Activated T-cell treated with anti-CD3 and anti-CD28 coated beads for 24 hours (primary cell): ENCODE data around the gene CDC37L1.
A peak's percentile ranks its signal among the peaks of the same experiment; 100 is the strongest.
"Not testable (repeated sequence)": the region's sequence is repeated elsewhere in the genome, so short reads cannot be mapped to it uniquely, and the experiment has no call there.

Experiments
- DNase-seq: peaks from one replicate; pipeline ENCODE4 v3.0.0-alpha.2; 2020; ENCODE audit warnings: low read depth

CDC37L1 gene

GRCh38 chr9:4716163-4716562 is 36.8 kb downstream of the CDC37L1 start:
- DNase-seq, result no peak

DNA sequence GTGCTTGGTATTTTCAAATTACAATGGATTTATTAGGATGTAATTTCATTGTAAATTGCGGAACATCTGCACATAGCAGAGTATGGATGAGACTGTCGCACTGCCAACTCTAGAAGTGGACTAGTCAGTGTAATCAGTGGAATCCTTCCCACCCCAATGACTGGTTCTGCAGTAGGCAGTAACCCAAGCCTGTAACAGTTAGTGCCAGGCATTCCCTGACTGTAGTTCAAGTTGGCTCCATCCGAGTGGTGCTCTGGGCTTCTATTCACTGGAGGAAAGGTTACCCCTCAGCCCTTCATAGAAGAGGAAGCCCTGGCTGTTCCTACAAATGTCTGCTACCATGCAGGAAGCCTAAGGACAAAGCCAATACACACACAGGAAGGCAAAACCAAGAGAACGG is 38.4 kb downstream of the CDC37L1 start:
- no peak for DNase-seq

DNA sequence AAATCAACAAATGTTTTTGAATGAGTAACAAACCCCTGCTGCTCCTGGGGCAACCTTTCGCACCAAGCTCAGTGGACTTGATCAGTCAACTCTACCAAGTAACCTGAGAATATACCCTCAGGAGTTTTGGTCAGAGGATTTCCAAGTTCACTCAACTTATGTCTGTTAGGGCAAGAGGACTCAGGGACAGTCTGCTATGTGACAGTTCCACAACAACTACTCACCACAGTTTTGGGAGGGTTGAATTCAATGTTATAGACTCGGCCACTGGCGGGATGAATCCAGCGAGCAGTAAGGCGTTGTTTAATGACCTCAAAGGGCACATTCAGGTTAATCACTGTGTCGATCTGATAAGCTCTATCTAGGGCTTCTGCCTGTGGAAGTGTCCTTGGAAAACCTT is 39.5 kb downstream of the CDC37L1 start:
- no peak for DNase-seq

- DNase-seq, result no peak
These were observed 42.4 kb downstream of the CDC37L1 start for GRCh38 chr9:4721736-4722135.

- no peak for DNase-seq
These were observed 46.5 kb downstream of the CDC37L1 start for GRCh38 chr9:4725706-4726442.

DNA sequence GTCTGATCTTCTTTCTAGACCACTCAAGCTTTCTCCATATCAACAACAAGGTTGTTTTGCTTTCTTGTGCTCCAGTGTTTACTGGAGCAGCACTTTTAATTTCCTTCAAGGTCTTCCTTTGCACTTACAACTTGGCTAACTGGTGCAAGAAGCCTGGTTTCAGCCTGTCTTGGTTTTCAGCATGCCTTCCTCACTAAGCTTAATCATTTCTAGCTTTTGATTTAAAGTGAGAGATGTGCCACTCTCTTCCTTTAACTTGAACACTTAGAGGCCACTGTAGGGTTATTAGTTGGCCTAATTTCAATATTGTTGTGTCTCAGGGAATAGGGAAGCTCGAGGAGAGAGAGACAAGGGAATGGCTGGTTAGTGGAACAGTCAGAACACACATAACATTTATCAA is 48.2 kb downstream of the CDC37L1 start:
- no peak for DNase-seq

DNA sequence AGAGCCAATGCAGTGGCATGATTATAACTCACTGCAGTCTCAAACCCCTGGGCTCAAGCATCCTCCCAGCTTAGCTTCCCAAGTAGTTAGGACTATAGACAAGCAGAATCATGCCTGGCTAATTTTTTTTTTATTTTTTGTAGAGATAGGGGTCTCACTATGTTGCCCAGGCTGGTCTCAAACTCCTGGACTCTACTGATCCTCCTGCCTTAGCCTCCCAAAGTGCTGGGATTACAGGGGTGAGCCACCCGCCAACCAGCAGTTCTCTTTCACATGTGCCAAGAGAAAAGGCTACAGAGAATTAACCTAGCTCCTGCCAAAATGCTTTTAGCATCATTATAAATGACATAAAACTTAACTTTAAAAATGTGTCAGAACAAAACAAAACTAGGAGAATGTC is 53.5 kb downstream of the CDC37L1 start:
- no peak for DNase-seq

- no peak for DNase-seq
These were observed 54.8 kb downstream of the CDC37L1 start for GRCh38 chr9:4734150-4734549.

DNA sequence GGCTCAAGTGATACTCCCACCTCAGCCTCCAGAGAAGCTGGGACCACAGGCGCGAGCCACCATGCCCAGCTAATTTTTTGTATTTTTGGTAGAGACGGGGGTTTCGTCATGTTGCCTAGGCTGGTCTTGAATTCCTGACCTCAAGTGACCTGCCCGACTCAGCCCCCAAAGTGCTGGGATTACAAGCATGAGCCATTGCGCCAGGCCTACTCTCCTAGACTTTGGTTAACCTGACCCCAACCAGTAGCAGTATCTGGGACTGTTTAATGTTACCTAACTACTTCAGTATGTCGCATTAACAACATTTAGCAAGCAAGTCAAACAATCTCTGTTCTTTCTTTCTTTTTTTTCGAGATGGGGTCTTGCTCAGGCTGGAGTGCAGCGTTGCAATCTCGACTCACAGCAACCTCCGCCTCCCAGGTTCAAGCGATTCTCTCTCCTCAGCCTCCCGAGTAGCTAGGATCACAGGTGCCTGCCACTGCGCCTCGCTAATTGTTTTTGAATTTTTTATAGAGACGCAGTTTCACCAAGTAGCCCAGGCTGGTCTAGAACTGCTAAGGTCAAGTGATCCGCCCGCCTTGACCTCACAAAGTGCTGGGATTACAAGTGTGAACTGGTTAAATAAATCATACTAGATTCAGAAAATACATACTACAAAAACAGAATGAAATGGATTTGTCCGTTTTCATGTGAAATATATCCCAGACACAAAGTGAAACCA is 59.7 kb downstream of the CDC37L1 start:
- no peak for DNase-seq

GRCh38 chr9:4739587-4740387 is 60.4 kb downstream of the CDC37L1 start:
- DNase-seq, result no peak

DNA sequence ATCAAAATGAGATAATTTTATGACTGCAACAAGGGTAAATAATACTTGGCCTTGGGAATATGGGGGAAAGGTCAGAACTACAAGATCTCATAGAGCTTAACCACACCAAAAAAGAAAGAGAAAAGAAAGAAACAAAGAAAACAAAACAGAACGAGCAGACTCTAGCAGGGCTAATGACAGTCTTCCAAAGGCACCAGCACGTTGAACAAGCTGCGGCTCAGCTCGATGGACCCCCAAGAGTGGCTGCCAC is 60.9 kb downstream of the CDC37L1 start:
- DNase-seq, result no peak

DNA sequence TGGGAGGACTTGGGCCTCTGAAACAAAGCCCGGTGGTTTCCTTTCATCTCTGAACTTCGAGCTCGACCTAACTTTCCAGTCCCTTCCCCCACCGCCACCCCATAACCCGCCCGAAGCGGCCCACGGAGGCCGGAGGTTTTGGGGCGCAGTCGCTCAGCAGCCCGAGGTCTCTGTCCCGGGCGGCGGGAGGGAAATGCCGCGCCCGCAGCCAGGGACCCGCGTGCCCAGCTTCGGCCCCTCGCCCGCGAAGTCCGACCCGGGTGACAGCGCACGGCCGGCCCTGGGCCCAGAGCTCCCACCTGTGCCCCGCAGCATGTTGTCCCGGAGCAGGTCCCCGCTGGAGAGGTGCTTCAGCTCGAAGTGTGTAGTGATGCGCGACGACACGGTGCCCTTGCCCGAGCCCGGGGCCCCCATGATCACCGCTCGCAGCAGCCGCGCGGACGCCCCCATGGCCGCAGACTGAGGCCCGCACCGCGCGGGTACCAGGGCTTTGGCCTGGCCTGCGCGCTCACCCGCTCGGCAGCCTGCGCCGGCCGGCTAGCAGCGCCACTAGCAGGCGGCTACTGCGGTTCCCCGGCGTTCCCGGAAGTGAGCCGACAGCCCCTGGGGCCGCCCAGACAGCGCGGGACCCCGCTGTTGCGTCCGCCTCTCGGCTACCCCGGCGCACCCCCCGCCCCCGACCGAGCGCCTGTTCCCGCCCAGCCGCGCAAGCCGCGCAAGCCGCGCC is 61.4 kb downstream of the CDC37L1 start, which contains the start of gene AK3:
AK3 (minus strand) TSS at position 565 of the 727 bp plus-strand sequence; CDS start at position 450, 115 bp downstream.
- DNase-seq, result peak; percentile 82

- DNase-seq, result no peak
These were observed 62.2 kb downstream of the CDC37L1 start for GRCh38 chr9:4741365-4742089.

DNA sequence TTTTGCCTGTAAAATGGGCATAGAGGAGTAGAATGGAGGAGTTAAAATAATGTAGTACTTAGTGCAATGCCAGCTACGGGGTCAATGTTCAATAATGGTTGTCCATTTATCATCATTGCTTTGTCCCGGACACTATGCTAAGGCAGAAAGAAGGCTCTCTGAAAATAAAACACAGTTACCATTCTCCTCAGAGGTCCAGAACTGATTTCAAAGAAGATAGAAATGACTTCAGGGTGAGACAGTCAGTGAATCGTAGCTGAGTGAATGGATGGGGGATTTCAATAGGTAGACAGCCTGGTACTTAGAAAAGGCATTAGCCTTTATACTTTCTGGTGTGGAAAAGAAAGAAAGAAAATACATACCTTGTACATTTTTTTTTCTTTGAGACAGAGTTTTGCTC is 62.9 kb downstream of the CDC37L1 start:
- DNase-seq, result no peak

DNA sequence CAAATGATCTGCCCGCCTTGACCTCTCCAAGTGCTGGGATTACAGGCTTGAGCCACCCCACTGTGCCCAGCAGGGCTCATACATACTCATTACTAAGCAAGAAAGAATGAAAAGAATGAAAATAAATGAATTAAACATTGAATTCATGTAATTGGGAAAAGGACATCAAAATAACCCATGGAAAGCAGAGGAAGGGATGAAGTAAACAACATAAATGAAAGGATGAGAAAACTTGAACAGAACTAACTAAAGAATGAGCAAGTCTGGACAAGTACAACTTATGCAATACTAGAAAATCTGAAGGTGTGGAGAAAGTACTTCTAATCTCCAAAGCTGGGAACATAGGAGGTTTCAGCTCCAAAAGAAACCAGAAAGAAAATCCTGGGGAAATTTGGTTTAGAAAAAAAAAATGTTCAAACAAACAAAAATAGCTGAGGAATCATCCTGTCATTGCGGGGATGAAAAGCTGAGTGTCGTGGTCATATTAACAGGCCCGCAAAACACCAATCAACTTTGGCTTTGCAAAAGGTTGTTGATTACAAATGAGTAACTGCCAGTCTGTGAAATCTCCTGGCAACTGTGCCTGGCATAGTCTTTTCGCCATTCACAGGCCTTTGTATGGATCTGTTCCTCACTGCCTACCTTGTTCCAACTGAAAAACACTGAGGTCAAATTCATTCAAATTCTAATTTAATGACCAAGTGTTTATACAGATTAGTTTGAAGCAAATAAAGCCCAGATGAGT is 63.9 kb downstream of the CDC37L1 start:
- no peak for DNase-seq

DNA sequence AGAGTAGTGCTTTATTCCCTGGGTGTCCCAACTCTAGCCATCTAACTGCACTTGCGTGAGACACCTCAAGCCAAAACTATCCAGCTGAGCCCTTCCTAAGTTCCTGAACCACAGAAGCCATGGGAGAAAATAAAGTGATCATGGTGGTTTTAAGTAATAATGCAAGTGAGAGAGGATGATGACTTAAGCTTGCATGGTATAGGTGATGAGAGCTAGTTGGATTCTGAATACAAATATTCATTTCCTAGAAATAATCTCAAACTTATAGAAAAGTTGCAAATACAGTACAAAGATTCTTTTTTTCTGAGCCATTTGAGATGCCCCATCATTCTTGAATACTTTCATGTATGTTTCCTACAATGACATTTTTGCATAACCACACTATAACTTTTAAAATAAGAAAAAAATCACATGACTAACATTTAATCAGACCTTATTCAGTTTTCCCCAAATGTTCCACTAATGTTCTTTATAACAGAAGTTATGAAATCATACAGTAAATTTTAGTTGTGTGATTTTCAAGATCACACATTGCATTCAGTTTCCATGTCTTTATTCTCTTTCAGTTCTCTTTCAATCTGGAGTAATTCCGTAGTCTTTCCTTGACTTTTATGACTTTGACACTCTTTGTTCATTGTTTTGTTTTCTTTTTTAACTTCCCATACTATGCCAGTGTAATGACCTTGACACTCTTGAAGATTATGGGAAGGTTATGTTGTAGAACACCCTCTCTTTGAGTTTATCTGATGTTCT is 67.1 kb downstream of the CDC37L1 start:
- no peak for DNase-seq

DNA sequence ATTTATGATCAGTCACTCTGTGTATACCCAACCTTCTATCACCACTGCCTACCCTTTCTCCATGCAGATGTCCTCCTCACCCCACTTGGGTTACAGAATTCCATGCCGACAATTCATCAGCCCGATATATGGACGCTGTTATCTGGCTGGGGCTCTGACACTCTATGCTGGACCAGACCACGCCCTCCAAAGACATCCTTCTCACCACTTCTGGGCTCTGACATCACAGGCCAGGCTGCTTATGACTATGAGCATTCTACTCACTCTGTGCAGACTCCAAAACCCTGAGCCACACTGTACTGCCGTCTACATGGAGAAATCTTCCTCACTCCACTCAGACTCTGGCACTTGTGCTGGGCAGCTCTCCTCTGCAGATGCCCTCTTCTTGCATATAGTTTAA is 69.2 kb downstream of the CDC37L1 start:
- no peak for DNase-seq

DNA sequence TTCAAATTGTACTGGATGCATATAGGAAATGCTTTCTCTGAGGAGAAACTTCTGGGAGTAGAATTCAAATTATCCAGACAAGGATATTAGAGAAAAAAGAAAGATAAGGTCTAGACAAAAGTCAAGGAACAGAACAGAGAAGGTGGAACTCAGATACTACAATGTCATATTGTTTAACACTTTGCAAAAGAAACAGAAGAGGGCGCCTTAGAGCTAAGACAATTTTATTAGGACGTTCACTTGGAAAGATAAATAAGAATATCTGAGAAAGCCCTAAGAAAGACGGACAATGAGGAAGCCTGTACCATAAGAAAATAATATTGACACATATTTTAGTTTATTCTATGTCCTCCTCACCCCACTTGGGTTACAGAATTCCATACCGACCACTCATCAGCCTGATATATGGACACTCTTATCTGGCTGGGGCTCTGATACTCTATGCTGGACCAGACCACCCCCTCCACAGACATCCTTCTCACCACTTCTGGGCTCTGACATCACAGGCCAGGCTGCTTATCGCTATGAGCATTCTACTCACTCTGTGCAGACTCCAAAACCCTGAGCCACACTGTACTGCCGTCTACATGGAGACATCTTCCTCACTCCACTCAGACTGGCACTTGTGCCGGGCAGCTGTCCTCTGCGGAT is 70.8 kb downstream of the CDC37L1 start:
- DNase-seq, result no peak

DNA sequence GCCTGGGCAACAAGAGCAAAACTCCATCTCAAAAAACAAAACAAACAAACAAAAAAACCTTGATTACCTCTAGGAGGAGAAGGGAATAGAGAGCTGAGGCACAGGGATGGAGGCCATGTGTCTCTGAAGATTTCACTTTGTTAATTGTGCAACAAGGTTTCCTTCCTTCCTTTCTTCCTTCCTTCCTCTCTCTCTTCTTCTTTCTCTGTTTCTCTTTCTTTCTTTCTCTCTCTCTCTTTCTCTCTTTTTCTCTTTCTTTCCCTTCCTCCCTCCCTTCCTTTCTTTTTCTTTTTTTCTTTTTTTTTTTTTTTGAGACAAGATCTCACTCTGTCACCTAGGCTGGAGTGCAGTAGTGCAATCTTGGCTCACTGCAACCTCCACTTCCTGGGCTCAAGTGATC is 75.2 kb downstream of the CDC37L1 start:
- DNase-seq, result not testable (repeated sequence)
